ENCODE data around the gene PEBP1.
"Not testable (repeated sequence)": the region's sequence is repeated elsewhere in the genome, so short reads cannot be mapped to it uniquely, and the experiment has no call there.

PEBP1 gene

DNA sequence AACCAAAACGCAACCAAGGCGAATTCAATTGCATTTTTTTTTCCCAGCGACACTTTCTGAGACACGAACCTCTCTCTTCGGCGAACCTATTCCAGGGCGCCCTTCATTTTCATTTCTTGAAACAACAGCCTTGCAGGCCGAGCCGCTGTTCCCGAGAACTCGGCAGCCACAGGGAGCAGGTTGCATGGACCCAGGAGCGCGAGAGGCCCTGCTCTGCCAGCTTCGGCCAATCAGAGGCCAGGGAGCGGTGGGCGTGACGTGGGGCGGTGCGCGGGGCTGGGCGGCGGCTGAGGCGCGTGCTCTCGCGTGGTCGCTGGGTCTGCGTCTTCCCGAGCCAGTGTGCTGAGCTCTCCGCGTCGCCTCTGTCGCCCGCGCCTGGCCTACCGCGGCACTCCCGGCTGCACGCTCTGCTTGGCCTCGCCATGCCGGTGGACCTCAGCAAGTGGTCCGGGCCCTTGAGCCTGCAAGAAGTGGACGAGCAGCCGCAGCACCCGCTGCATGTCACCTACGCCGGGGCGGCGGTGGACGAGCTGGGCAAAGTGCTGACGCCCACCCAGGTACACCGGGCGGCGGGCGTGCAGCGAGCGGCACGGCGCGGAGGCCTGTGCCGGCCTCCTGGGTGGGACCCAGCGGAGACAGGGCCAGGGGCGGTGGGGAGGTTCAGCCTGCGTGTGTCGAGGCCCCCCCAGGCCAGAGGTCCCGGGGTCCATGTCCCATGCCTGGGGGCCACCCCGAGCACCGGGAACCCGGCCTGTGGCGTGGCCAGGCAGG is at the start of gene PEBP1:
PEBP1 (plus strand) TSS at position 337 of the 771 bp plus-strand sequence; CDS start at position 423, 86 bp downstream.
- DNase-seq, result peak; percentile 97

DNA sequence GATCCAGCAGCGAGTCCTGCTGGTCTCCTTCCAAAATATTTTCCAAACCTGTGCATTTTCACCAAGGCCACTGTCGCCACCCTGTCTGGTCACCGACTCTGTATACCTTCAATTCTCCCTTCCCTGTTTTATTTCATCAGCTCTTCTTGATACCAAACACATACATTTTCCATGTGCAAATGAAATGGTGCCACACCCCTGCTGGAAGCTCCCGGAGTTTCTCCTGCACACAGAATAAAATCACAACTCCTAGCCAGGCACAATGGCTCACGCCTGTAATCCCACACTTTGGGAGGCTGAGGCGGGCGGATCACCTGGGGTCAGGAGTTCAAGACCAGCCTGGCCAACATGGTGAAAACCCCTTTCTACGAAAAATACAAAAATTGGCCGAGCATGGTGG is 46.1 kb upstream of the PEBP1 start:
- DNase-seq, result no peak

DNA sequence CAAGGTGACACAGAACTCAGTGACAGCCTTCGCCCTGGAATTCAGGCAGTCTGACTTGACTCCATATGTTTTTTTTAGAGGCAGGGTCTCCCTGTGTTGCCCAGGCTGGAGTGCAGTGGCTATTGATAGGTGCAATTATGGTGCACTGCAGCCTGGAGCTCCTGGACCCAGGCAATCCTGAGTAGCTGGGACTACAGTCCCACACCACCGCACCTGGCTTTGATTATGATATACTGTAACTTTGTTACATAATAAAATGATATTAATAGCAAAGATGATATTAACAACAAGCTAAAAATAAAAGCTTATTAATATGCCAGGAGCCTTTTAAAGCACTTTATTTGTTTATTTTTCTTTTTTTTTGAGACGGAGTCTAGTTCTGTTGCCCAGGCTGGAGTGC is 41.9 kb upstream of the PEBP1 start:
- DNase-seq, result no peak

DNA sequence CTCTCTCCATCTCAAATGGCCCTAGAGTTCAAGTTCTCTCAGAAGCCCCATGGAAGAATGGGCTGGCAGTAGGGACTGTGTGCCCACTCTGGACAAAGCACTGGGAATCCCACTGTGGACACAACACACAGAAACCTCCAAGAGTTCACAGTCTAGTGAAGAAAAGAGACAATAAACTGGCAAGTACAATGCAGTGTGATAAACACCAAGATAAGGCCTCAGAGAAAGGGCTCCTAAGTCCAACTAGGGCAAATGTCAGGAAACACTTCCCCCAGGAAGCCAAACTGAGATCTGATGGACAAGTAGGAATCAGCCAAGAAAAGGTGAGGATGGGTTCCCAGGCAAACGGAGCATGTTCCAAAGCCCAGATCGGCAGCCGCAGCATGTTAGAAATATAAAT is 37.5 kb upstream of the PEBP1 start:
- DNase-seq, result no peak

DNA sequence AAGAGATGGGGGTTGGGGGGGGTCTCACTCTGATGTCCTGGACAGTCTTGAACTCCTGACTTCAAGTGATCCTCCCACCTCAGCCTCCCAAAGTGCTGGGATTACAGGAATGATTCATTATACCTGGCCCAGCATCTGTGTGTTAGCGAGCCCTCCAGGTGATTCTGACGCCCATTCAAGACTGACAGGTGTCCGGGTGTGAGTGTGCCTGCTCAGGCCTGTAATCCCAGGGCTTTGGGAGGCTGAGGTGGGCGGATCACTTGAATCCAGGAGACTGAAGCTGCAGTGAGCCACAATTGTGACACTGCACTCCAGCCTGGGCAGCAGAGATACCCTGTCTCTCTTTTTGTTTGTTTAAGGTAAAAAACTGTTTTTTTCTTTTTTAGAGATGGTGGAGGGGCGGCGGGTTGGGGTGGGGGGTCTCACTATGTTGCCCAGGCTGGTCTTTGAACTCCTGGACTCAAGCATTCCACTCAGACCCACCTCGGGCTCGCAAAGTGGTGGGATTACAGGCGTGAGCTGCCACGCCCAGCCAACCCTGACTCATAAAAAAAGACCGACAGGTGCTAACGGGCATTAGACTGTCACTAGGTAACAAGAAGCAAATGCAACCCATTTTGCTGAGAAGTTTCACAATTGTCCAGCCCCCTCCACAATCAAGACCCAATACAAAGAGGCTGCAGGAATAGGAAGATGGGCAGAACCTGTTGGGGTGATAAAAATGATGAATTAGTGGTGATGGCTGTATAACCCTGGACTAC is 36.8 kb upstream of the PEBP1 start:
- DNase-seq, result no peak

DNA sequence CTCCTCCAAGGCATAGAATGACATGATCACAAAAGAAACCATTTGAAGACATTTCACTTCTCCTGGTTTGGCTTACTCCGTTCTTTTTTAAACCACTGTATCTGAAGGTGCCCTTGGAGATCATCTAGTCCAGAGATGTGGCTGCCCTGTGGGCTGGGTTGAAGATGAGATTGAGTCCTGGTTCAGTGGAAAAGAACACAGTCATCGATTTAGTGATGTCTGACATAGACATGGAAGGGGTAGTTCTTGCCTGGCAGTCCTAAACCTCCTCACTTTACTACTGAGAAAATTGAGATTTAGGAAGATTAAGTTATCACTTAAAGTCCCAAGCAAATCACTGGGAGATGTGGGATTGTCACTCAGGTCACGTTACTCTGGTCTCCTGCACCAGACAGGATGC is 34.9 kb upstream of the PEBP1 start:
- no peak for DNase-seq

DNA sequence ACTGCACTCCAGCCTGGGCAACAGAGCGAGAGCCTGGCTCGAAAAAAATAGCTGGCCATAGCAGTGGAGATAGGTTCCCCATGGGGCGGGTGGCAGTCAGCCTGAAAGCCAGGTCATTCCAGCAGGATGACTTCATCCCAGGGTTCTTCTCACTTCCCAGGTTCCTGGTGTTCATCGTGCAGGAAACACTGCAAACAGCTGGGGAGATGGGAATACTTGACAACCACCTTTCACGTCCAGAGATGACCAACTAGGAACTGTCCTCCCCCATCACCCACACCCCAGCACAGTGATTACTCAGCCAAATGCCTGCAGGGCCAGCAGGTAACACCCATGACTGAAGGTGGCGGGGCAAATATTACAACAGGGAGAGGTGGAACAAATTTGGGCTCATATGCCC is 33.9 kb upstream of the PEBP1 start:
- DNase-seq, result no peak

DNA sequence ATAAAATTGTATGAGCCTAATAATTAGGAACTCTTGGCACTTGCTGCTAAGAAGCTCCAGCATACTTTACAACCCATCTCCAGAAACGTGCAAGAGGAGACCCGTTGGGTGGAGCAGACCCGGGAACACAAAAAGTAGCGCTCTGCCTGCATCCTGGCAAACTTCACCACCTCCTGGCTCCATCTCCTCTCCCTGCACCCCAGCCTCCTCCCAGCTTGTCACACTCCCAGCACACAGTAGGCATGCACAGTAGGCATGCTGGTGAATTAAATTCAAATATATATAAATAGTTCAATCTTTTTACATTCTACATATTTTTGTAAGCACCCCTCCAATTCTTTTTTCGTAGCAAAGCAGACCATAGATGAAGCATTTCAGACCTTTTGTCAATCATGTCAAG is 33.3 kb upstream of the PEBP1 start:
- no peak for DNase-seq

DNA sequence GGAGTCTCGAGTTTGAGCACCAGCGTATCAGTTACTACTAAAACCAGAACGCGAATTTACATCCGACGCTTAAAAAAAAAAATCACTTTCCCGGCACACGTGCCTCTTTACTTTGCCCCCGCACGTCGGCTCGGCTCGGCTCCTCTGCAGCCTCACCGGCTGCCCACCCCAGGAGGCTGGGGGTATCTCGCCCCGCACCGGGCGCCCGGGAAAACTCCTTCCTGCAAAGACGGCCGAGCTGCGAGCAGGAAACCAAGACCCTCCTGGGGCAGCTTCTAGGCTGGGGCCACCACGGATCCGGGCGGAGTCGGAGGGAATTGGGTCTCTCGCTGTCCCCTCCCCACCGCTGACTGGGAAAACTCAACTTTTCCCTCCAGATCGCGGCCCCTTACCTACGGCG is 32.7 kb upstream of the PEBP1 start:
- peak; percentile 7 for DNase-seq

DNA sequence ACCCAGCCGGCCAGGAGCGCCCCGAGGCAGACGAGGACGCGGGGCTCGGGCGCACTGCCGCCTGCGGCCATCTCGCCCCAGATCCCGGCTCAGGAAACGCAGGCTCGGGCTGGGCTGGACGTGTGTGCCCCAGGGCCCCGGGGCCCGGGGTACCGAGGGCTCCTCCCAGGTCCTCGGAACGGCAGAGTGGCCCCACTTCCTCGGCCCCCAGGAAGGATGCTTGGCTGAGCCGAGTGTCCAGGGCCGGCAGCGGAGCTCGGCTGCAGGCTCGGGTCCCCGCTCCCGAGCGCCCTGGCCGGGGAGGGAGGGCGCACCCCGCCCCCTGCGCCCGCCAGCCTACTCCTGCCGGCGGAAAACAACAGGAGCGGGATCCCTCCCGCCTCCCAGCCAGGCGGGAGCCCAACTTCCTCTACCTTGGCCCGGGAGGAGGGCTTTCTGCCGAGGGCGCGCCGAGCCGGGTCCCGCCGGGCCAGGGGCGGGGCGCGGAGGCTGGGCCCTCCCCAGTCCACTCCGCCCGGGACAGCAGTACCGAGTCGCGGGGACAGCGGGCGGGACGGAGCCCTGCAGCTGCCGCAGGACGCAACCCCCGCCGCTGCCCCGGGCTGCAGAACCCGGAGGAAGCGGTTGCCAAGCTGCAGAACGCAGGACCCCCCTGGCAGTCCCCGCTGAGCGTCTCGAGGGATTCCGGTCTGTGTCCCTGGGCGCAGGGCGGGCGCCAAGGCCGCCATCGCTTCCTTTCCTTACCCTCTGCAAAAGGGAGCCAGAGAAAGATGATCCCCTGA is 32.1 kb upstream of the PEBP1 start, which contains the start of gene VSIG10:
VSIG10 (minus strand) TSS at position 411 of the 782 bp plus-strand sequence; CDS start at position 71, 340 bp downstream.
- DNase-seq, result peak; percentile 13

DNA sequence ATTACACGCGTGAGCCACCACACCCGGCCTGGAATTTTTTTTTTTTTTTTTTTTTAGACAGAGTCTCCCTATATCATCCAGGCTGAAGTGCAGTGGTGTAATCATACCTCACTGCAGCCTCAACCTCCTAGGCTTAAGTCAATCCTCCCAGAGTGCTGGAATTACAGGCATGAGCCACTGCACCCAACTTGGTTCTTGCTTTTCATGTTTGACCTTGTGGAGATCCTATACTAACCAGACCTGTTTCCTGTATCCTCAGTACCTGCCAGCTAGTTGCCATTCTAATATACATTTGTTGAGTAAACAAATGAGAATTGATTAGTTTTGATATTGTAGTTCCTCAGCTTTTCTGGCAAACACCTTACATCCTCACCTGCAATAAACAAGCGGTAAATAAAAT is 28.9 kb upstream of the PEBP1 start:
- no peak for DNase-seq

DNA sequence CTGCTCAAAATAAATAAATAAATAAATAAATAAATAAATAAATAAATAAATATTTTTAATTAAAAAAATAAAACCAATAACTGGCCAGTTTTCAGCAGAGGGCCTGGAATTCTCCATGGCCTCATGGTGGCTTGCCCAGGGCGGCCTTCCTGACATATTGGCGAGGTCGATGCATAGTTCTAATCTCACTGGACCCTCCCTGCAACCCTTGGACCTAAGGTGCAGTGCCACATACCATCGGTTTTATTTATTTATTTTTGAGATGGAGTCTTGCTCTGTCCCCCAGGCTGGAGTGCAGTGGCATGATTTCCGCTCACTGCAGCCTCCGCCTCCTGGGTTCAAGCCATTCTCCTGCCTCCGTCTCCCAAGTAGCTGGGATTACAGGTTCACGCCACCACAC is 28.2 kb upstream of the PEBP1 start:
- DNase-seq, result no peak

DNA sequence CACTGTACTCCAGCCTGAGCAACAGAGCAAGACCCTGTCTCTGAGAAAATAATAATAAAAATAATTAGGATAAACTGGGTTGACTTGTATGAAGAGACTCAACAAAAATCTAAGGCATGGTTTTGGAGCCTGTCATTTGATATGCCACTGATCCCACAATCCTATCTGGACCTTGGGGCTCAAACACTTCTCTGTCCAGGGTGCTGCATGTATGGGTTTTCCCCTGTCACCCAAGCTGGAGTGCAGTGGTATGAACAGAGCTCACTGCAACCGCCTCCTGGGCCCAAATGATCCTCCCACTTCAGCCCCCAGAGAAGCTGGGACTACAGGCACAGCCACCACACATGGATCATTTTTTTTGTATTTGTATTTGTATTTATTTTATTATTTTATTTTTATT is 26.8 kb upstream of the PEBP1 start:
- DNase-seq, result no peak

DNA sequence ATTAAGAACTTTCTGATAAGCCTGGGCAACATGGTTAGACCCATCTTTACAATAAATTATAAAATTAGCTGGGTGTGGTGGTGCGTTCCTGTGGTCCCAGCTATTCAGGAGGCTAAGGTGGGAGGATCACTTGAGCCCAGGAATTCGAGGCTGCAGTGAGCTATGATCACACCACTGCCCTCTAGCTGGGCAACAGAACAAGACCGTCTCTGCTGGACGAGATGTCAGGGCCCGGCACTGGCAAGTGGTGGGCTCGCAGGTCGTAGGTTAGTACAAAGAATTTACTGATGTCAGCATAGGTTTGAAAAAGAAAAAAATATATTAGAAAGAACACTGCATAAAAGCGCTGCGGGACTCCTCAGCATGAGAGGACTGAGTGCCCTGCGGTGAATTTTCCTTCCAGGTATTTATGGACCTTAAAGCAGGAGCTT is 16.5 kb upstream of the PEBP1 start:
- DNase-seq, result no peak

DNA sequence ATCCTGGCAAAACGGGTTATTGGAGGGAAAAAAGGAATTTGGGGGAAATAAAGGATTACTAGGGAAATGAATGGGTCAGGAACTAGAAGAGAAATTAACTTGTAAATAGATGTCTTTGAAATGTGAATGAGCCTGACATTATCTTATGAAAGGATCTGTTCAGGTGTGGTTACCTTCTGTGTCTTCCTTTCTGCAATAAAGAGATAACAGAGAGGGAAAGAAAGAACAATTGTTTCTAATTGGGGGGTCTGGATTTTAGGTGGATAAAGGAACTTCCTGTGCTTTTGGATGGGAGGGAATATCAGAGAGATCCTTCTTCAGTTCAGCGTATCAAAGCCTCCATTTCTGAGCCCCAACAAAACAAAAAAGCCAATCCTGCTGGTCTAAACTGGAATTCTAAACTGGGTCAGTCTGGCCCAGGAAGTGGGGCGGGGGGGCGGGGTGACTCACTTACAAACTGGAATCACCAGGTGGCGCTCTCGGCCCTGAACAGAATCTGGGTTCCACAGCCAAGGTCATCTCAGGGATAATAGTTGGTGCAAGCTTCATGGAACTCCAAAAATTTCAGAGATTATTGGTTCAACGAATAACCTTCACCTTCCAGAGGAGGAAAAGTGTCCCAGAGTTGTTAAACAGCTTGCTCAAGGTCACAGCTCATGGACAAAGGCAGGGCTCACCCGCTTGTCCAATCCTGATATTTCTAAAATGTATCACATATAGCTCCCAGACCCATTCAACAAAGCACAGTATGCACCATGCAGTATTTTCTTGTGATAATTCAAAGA is 15.2 kb upstream of the PEBP1 start:
- DNase-seq, result peak; percentile 68

DNA sequence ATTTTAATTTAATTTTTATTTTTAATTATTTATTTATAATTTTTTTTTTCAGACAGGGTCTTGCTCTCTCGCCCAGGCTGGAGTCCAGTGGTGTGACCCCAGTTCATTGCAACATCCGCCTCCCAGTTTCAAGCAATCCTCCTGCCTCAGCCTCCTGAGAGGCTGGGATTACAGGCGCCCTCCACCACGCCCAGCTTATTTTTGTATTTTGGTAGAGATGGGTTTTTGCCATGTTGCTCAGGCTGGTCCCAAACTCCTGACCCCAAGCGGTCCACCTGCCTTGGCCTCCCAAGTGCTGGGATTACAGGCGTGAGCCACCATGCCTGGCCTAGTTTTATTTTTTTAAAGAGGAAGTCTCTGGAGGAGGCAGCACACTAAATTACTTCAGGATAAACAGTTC is 13.7 kb upstream of the PEBP1 start:
- no peak for DNase-seq

DNA sequence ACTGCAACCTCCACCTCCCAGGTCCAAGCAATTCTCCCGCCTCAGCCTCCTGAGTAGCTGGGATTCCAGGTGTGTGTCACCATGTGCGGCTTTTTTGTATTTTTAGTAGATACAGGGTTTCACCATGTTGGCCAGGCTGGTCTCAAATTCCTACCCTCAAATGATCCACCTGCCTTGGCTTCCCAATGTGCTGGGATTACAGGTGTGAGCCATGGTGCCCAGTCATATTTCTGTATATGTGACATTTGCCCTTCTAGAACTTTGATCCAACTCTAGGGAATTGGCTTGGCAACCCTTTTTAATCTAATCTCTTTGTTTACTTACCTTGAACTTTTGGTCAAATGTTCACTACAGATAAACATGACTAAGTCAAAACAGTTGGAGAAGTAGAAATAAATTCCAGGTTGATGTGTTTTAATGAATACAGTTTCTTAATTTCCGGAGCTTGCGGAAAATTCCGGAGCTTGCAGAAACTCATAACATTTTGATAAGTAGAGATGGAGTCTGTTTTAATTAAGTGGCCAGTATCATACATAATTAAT is 11.5 kb upstream of the PEBP1 start:
- no peak for DNase-seq

DNA sequence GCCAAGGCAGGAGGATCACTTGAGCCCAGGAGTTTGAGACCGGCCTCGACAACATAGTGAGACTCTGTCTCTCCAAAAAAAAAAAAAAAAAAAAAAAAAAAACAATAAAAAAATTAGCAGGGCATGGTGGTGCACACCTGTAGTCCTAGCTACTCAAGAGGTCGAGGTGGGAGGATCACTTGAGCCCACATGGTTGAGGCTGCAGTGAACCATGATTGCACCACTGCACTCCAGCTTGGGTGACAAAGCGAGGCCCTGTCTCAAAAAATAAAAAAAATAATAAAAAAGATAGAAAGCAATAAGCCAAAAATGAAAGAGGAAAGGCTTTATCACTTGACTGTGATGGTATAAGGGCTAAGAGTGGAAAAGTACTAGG is 10.2 kb upstream of the PEBP1 start:
- DNase-seq, result no peak

DNA sequence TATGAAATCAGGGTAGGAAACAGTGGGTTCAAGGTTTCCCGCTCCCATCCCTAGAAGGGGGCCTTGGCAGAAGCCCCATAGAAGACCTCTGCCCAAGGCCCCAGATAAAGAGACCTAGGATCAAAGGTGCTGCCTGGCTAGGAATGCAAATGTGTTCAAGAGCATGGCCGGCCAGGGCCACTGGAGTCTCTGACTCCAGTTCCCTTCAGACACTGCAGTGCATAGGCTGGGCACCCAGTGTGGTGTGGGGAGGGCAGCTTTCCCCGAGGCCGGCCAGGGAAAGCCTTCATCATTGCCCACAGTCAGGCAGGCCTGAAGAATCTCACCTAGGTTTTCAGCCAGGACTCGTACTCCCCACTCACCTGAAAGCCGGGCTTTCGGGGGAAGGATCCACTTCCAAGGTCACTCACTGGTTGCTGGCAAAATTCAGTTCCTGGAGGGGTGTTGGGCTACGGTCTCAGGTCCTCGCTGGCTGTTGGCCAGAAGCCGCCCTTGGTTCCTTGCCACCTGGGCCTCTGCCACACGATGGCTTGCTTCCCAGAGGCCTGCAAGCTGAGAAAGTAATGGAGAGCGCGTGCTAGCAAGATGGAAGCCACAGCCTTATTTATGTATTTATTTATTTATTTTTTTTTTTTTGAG is 9.7 kb upstream of the PEBP1 start:
- DNase-seq, result no peak

DNA sequence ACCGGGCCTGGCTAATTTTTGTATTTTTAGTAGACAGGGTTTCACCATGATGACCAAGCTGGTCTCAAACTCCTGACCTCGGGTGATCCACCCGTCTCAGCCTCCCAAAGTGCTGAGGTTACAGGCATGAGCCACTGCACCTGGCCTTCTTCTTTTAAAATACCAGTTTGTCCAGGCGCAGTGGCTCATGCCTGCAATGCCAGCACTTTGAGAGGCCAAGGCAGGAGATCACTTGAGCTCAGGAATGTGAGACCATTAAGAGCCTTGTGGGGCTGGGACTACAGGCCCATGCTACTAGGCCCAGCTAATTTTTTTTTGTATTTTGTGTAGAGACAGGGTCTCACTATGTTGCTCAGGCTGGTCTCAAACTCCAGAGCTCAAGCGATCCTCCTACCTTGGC is 8.1 kb upstream of the PEBP1 start:
- DNase-seq, result no peak

DNA sequence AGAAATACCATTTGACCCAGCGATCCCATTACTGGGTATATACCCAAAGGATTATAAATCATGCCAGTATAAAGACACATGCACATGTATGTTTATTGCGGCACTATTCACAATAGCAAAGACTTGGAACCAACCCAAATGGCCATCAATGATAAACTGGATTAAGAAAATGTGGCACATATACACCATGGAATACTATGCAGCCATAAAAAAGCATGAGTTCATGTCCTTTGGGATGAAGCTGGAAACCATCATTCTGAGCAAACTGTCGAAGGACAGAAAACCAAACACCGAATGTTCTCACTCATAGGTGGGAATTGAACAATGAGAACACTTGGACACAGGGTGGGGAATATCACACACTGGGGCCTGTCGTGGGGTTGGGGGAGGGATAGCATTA is 6.5 kb upstream of the PEBP1 start:
- not testable (repeated sequence) for DNase-seq

DNA sequence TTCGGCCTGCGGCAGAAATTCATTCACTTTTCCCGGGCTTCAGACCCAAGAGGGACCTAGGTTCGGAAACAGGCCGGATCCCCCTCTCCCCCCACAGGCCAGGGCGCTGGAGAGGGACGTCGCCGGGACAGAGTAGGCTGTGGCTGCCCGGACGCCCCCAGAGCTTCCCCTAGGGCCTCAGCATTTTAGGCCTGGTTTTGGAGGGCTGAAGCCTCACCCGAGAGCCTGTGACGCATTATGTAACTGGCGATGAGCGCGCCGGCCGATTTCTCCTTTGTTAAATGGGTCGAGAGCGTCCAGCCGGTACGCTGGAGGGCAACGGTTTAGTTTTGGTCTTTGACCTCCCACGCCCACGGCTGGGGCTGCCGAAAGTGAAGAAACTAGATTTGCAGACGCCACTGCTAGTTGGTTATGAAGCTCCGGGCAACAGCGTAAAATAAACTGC is 657 bp downstream of the PEBP1 start:
- DNase-seq, result peak; percentile 47
